H9 (cell line): Measurements from ENCODE around the gene GRIA1. TPM values are rescaled to one million over a fixed set of nuclear protein-coding genes. Genes with fewer than 3 reads are reported as not detected.

Source experiments
- DNase-seq: peaks from one replicate; pipeline ENCODE4 v3.0.0-alpha.2; 2017
- H2AFZ ChIP-seq: one replicate; pipeline ENCODE4 v1.6.1; 2013; ENCODE audit warnings: mild to moderate bottlenecking, low read length, control low read depth, moderate library complexity
- H2AK5ac ChIP-seq: 2 replicates; pipeline ENCODE4 v1.6.1; 2013; ENCODE audit warnings: low read length, control low read depth, mixed read lengths; ENCODE audit not compliant: insufficient read length
- H2BK120ac ChIP-seq: one replicate; pipeline ENCODE4 v1.6.1; 2013; ENCODE audit warnings: low read depth, mild to moderate bottlenecking, low read length, control low read depth, inconsistent platforms; ENCODE audit not compliant: poor library complexity, severe bottlenecking
- H2BK12ac ChIP-seq: 2 replicates; pipeline ENCODE4 v1.6.1; 2013; ENCODE audit warnings: low read length, control low read depth, mixed read lengths, low read depth; ENCODE audit not compliant: insufficient read length
- H2BK15ac ChIP-seq: 2 replicates; pipeline ENCODE4 v1.6.1; 2013; ENCODE audit warnings: low read depth, low read length, control low read depth
- H2BK20ac ChIP-seq: one replicate; pipeline ENCODE4 v1.6.1; 2013; ENCODE audit warnings: low read depth, mild to moderate bottlenecking, low read length, control low read depth, inconsistent platforms; ENCODE audit not compliant: poor library complexity, severe bottlenecking
- H2BK5ac ChIP-seq: 2 replicates; pipeline ENCODE4 v1.6.1; 2013; ENCODE audit warnings: low read length, control low read depth, mixed read lengths; ENCODE audit not compliant: insufficient read length
- H3K14ac ChIP-seq: 2 replicates; pipeline ENCODE4 v1.6.1; 2013; ENCODE audit warnings: low read length, control low read depth; ENCODE audit not compliant: insufficient read depth
- H3K18ac ChIP-seq: 2 replicates; pipeline ENCODE4 v1.6.1; 2013; ENCODE audit warnings: low read depth, mild to moderate bottlenecking, mixed read lengths, low read length, control low read depth; ENCODE audit not compliant: insufficient read length
- H3K23ac ChIP-seq: 2 replicates; pipeline ENCODE4 v1.6.1; 2013; ENCODE audit warnings: low read length, control low read depth, mixed read lengths, low read depth; ENCODE audit not compliant: insufficient read length
- H3K23me2 ChIP-seq: 2 replicates; pipeline ENCODE4 v1.6.1; 2013; ENCODE audit warnings: low read depth, mild to moderate bottlenecking, mixed read lengths, low read length, control low read depth; ENCODE audit not compliant: insufficient read length, poor library complexity, severe bottlenecking
- H3K27ac ChIP-seq: 2 replicates; pipeline ENCODE4 v1.5.1; 2013; ENCODE audit warnings: low read length, control low read depth, mixed read lengths, low read depth; ENCODE audit not compliant: insufficient read length
- H3K27me3 ChIP-seq: 2 replicates; pipeline ENCODE4 v1.6.1; 2013; ENCODE audit warnings: low read length, control low read depth, inconsistent platforms; ENCODE audit not compliant: insufficient read depth
- H3K4ac ChIP-seq: 2 replicates; pipeline ENCODE4 v1.6.1; 2013; ENCODE audit warnings: low read depth, mild to moderate bottlenecking, control low read depth, inconsistent platforms, low read length, moderate library complexity
- H3K4me1 ChIP-seq: 2 replicates; pipeline ENCODE4 v1.6.1; 2013; ENCODE audit warnings: low read length, control low read depth, inconsistent platforms; ENCODE audit not compliant: insufficient read depth
- H3K4me2 ChIP-seq: 2 replicates; pipeline ENCODE4 v1.6.1; 2013; ENCODE audit warnings: low read length, control low read depth, mixed read lengths; ENCODE audit not compliant: insufficient read length, insufficient read depth
- H3K56ac ChIP-seq: 2 replicates; pipeline ENCODE4 v1.6.1; 2013; ENCODE audit warnings: low read depth, mild to moderate bottlenecking, mixed read lengths, low read length, control low read depth; ENCODE audit not compliant: insufficient read length
- H3K79me1 ChIP-seq: 2 replicates; pipeline ENCODE4 v1.6.1; 2013; ENCODE audit warnings: low read depth, mild to moderate bottlenecking, moderate library complexity, low read length, control low read depth, inconsistent platforms; ENCODE audit not compliant: insufficient read depth, poor library complexity, severe bottlenecking
- H3K79me2 ChIP-seq: 2 replicates; pipeline ENCODE4 v1.6.1; 2013; ENCODE audit warnings: low read length, control low read depth, inconsistent platforms; ENCODE audit not compliant: insufficient read depth
- H3K9ac ChIP-seq: 2 replicates; pipeline ENCODE4 v1.6.1; 2013; ENCODE audit warnings: low read length, control low read depth, mixed read lengths; ENCODE audit not compliant: insufficient read length; ENCODE audit errors: extremely low read depth
- H3K9me3 ChIP-seq: one replicate; pipeline ENCODE4 v1.6.1; 2013; ENCODE audit warnings: low read depth, low read length, inconsistent platforms; ENCODE audit not compliant: control insufficient read depth
- H3T11ph ChIP-seq: one replicate; pipeline ENCODE4 v1.6.1; 2013; ENCODE audit warnings: mild to moderate bottlenecking, low read length, control low read depth, inconsistent platforms
- H4K20me1 ChIP-seq: one replicate; pipeline ENCODE4 v1.6.1; 2013; ENCODE audit not compliant: control insufficient read depth, insufficient read length, insufficient read depth
- H4K5ac ChIP-seq: 2 replicates; pipeline ENCODE4 v1.6.1; 2013; ENCODE audit warnings: low read depth, mild to moderate bottlenecking, mixed read lengths, low read length, control low read depth; ENCODE audit not compliant: insufficient read length
- H4K8ac ChIP-seq: replicated peaks from 2 replicates; pipeline ENCODE4 v1.6.1; 2013; ENCODE audit warnings: low read length, control low read depth, mixed read lengths, low read depth; ENCODE audit not compliant: insufficient read length
- H4K91ac ChIP-seq: 2 replicates; pipeline ENCODE4 v1.6.1; 2013; ENCODE audit warnings: low read depth, mild to moderate bottlenecking, moderate library complexity, mixed read lengths, low read length, control low read depth; ENCODE audit not compliant: insufficient read length
- H3K27ac Mint-ChIP-seq, 3 experiments: 2 replicates in 2 of 3; 3 replicates in 1 of 3; pipeline ENCODE4 v1.8.0; 2020 to 2021; ENCODE audit warnings: mixed read lengths in 3 of 3, mild to moderate bottlenecking in 1 of 3, moderate library complexity in 1 of 3
- H3K27me3 Mint-ChIP-seq: 2 replicates; pipeline ENCODE4 v1.8.0; 2021; ENCODE audit warnings: low read depth, mild to moderate bottlenecking, moderate library complexity, mixed read lengths
- H3K36me3 Mint-ChIP-seq, 3 experiments: 2 replicates in 2 of 3; 3 replicates in 1 of 3; pipeline ENCODE4 v1.8.0; 2020 to 2021; ENCODE audit warnings: low read depth in 3 of 3, mixed read lengths in 3 of 3; ENCODE audit not compliant: insufficient read depth in 1 of 3
- H3K4me1 Mint-ChIP-seq, 2 experiments: 2 replicates each; pipeline ENCODE4 v1.8.0; 2020; ENCODE audit warnings: mixed read lengths in 2 of 2
- H3K4me3 Mint-ChIP-seq, 2 experiments: 2 replicates in 1 of 2; 3 replicates in 1 of 2; pipeline ENCODE4 v1.8.0; 2020 to 2021; ENCODE audit warnings: mild to moderate bottlenecking in 2 of 2, mixed read lengths in 2 of 2, moderate library complexity in 1 of 2
- H3K9me3 Mint-ChIP-seq, 2 experiments: 2 replicates in 1 of 2; 3 replicates in 1 of 2; pipeline ENCODE4 v1.8.0; 2020; ENCODE audit warnings: mild to moderate bottlenecking in 2 of 2, mixed read lengths in 2 of 2, moderate library complexity in 1 of 2
- WGBS: extraction: QIAGEN DNeasy Blood & Tissue Kit; methylation state at CpG from one replicate; pipeline ENCODE4 v1.1.7; 2013; ENCODE audit warnings: missing lambda C conversion rate, low lambda C conversion rate, mixed read lengths; ENCODE audit not compliant: insufficient read length; ENCODE audit errors: extremely low coverage; 5-methylcytosine and 5-hydroxymethylcytosine counted together
- total RNA-seq: library from RNA; stranded (reverse); gene quantifications from 2 replicates; pipeline ENCODE4 v1.2.1, GENCODE V29; 2021
- TF ChIP-seq, protein P1 (sequence below): fragments of 200-600 bp; sonication (generic); conservative IDR thresholded peaks from 3 replicates; pipeline ENCODE4 v1.8.0; 2021; ENCODE audit warnings: antibody characterized with exemption, mild to moderate bottlenecking

The GRIA1 gene
- total RNA-seq, 1 experiment from 2014 or later: 0.52 TPM

- Histone ChIP-seq H3K27ac (no peak overlapping the region), H4K20me1 (no peaks in the 10 kb centered on the region), H2AFZ (no peak overlapping the region), H3K18ac (no peak overlapping the region), H3K23ac (no peak overlapping the region), H3K27me3 (no peaks in the 10 kb centered on the region), H4K5ac (no peak overlapping the region), H2BK5ac (no peak overlapping the region), H3K79me2 (no peaks in the 10 kb centered on the region), H3K56ac (no peak overlapping the region), H3T11ph (no peak overlapping the region), H3K4ac (no peak overlapping the region), H2BK20ac (no peak overlapping the region), H3K9ac (no peak overlapping the region), H2AK5ac (no peak overlapping the region), H3K79me1 (no peaks in the 10 kb centered on the region), H2BK12ac (no peak overlapping the region), H3K9me3 (no peaks in the 10 kb centered on the region), H2BK15ac (no peak overlapping the region), H2BK120ac (no peak overlapping the region), H3K14ac (no peak overlapping the region), H3K23me2 (no peaks in the 10 kb centered on the region), H4K8ac (no peak overlapping the region), H3K4me2 (no peak overlapping the region), H3K4me1 (no peaks in the 10 kb centered on the region), H4K91ac (no peak overlapping the region)
- no peak overlapping the region for H3K4me3 Mint-ChIP-seq
- no peaks in the 10 kb centered on the region; a peak in 1 of 7 replicates for H3K36me3 Mint-ChIP-seq
- H3K9me3 Mint-ChIP-seq: no peaks in the 10 kb centered on the region; a peak in 1 of 5 replicates
- no peaks in the 10 kb centered on the region for H3K27me3 Mint-ChIP-seq
- H3K27ac Mint-ChIP-seq: no peak overlapping the region
- no CpG with 5 or more reads among the region's 3 CpGs for WGBS
- peaks cover 7 to 8% of the 10 kb centered on the region in 2 experiments; a peak in 3 of 4 replicates for H3K4me1 Mint-ChIP-seq
- no peak for DNase-seq
- TF ChIP-seq, protein P1, sequence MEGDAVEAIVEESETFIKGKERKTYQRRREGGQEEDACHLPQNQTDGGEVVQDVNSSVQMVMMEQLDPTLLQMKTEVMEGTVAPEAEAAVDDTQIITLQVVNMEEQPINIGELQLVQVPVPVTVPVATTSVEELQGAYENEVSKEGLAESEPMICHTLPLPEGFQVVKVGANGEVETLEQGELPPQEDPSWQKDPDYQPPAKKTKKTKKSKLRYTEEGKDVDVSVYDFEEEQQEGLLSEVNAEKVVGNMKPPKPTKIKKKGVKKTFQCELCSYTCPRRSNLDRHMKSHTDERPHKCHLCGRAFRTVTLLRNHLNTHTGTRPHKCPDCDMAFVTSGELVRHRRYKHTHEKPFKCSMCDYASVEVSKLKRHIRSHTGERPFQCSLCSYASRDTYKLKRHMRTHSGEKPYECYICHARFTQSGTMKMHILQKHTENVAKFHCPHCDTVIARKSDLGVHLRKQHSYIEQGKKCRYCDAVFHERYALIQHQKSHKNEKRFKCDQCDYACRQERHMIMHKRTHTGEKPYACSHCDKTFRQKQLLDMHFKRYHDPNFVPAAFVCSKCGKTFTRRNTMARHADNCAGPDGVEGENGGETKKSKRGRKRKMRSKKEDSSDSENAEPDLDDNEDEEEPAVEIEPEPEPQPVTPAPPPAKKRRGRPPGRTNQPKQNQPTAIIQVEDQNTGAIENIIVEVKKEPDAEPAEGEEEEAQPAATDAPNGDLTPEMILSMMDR: no peak
These were observed 260.8 kb downstream of the GRIA1 start for GRCh38 chr5:153751251-153751650.
